ENCODE data around the gene INHBA.

The INHBA gene

DNA sequence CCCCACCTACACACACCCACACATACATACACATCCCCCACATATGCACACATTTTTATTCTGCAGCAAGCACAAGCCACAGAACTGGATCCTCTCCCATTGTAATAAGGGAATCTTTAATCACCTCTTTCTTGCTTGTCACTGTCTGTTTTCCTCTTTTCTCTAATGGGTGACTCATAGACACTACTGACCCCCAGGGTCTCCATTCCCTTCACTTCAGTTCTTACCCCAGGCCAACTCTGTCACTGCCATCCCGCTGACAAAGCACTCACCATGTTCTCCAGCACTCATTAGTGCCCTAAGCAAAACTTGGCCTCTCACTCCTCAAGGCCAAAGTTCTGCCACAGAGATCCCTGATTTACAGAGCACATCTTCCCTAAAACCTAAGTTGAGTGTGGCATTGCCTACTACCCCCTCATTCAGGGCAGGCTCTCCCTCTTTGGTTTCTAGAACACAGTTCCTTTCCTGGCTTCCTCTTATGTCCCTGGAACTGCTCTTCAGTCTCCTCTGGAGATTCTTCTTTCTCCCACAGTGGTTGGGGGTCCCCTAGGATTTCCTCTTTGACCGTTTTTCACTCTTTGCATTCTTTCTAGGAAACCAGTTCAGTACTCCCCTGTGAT lies 39.6 kb upstream of the INHBA start:
- DNase-seq (ENCODE audit: insufficient read length, low spot score) (no peak), FAIRE-seq (no peak)
- TF ChIP-seq, protein P1, sequence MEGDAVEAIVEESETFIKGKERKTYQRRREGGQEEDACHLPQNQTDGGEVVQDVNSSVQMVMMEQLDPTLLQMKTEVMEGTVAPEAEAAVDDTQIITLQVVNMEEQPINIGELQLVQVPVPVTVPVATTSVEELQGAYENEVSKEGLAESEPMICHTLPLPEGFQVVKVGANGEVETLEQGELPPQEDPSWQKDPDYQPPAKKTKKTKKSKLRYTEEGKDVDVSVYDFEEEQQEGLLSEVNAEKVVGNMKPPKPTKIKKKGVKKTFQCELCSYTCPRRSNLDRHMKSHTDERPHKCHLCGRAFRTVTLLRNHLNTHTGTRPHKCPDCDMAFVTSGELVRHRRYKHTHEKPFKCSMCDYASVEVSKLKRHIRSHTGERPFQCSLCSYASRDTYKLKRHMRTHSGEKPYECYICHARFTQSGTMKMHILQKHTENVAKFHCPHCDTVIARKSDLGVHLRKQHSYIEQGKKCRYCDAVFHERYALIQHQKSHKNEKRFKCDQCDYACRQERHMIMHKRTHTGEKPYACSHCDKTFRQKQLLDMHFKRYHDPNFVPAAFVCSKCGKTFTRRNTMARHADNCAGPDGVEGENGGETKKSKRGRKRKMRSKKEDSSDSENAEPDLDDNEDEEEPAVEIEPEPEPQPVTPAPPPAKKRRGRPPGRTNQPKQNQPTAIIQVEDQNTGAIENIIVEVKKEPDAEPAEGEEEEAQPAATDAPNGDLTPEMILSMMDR (IDR thresholded peaks at IDR 0.05; ENCODE audit: insufficient read depth, missing control alignments), result no peak

DNA sequence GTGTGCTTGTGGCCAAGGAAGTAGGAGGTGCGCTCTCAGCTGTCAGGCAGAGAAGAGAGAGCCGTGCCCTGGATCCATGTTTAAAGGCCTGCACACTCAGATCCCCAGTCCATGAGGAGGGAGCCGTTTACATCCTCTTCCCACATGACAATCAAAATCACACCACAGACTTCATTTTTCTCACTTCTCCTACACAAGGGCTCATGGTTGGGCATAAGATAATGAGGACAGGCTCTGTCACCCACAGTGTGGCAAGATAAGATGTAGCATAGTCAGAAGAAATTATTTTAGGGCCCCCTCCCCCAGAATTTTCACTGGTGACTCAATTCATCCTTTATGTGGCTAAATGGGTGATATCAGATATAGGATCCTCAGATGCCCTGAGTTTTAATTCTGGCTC lies 35.9 kb upstream of the INHBA start:
- FAIRE-seq (no peak), DNase-seq (ENCODE audit: insufficient read length, low spot score) (no peak)
- TF ChIP-seq, protein P1 (IDR thresholded peaks at IDR 0.05; ENCODE audit: insufficient read depth, missing control alignments), result no peak

GRCh38 chr7:41738336-41738735 lies 35.4 kb upstream of the INHBA start:
- TF ChIP-seq, protein P1 (IDR thresholded peaks at IDR 0.05; ENCODE audit: insufficient read depth, missing control alignments), result no peak
- DNase-seq (ENCODE audit: insufficient read length, low spot score), result no peak
- FAIRE-seq, result no peak

DNA sequence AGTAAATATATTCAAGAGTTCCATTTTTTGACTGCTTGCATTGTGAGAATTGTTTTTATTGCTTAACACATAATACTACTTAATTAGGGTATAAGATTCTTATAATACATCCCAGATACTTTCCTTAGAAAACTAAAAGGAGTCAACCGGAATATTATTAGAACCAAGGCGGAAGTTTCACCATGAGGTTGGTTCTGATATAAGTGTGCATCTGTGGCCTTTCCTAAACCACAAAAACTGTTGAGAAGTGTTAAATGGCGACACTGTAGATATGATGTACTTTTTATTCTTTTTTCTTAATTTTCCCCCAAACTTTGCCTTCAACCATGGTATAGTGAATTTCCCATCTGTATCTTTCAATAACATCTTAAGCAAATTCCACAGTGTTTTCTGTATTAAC lies 32.3 kb upstream of the INHBA start:
- FAIRE-seq (no peak), DNase-seq (ENCODE audit: insufficient read length, low spot score) (no peak)
- TF ChIP-seq, protein P1 (IDR thresholded peaks at IDR 0.05; ENCODE audit: insufficient read depth, missing control alignments), result no peak

DNA sequence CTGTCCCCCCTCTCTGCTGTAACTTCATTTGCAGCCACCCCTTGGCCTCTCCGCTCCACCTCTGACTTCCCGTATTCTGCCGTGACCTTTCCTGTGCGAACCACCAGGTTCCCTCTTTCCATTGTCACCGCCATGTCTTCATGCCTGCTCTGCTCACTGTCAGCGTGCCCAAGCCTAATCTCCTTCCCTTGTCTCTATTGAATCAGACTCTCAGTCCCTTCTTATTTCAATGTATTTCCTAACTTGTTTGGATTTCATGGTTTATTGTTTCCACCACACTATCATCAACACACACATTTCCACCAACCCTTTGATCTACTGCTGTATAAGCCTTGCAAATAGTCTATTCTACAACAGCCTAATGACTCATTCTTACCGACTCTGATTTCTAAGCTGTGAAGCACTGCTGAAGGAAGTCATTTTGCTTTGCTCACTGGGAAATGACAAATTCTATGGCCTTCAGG lies 30.0 kb upstream of the INHBA start:
- TF ChIP-seq, protein P1 (IDR thresholded peaks at IDR 0.05; ENCODE audit: insufficient read depth, missing control alignments), result no peak
- FAIRE-seq, result no peak
- no peak for DNase-seq (ENCODE audit: insufficient read length, low spot score)

DNA sequence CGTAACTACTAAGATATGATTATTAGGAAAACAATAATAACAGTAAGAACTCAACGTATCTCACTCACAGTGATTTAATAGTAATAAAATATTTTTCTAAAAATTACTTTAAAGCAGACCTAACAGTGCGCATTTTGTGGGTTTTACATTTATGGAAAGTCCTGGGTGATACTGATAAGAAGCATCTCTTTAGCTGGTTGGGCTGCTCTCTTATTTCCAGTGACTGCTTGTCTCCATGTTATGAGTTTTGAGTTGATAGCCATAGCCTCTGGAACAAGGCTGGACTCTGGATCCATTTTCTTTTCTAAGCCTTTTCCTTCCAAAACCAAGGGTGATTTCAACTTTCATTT lies 29.5 kb upstream of the INHBA start:
- no peak for FAIRE-seq
- TF ChIP-seq, protein P1 (IDR thresholded peaks at IDR 0.05; ENCODE audit: insufficient read depth, missing control alignments), result no peak
- DNase-seq (ENCODE audit: insufficient read length, low spot score), result no peak

DNA sequence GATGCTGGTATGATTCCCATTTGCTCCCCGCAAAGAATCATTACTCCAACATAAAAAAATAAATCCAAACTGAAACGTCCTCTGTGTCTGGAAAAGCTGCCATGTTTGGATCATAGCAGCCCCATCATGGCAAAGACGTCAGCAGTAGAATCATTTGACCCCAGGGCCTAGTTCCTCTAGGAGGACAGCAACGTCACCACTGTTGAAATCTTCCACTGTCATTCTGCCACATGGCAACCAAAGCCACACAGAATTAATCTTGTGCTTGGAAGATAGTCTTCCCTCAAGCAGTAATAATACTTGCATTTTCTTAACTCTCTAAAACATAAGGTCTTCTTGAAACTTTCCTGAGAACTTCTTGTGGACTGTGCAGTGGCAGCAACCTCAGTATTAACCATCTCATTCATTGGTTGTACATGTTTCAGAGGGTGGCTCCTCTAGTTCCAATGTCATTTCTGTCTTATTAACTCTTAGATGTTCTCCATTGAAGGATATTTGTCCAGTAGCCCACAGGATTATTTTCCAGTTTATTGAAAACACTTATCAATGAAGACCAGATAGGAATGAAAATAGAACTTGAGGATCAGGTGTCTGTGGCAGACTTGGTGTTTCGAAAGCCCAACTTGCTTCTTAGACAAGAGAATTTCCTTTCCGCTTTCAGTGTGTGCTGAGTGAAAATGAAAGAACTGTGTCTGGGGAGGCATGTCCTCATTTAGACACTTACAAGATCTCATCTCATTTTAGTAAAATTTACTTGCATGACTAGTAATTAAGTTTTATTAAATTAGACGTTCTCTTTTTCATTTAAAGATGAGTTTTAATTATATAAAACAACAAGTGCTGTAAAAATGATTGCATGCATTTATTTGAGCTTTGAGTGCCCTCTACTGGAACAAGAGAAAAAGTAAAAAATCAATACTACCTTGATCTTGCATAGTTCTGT lies 28.9 kb upstream of the INHBA start:
- DNase-seq (ENCODE audit: insufficient read length, low spot score) (no peak), FAIRE-seq (no peak)
- TF ChIP-seq, protein P1 (IDR thresholded peaks at IDR 0.05; ENCODE audit: insufficient read depth, missing control alignments), result peak; percentile 45
